ENCODE measurements around the gene PARD3B. TPM values are rescaled to one million over a fixed set of nuclear protein-coding genes. Genes with fewer than 3 reads are reported as not detected.

Gene PARD3B
- total RNA-seq, 4 donors from 2014 or later: 21.8 to 85.6 (median 36.1) TPM

DNA sequence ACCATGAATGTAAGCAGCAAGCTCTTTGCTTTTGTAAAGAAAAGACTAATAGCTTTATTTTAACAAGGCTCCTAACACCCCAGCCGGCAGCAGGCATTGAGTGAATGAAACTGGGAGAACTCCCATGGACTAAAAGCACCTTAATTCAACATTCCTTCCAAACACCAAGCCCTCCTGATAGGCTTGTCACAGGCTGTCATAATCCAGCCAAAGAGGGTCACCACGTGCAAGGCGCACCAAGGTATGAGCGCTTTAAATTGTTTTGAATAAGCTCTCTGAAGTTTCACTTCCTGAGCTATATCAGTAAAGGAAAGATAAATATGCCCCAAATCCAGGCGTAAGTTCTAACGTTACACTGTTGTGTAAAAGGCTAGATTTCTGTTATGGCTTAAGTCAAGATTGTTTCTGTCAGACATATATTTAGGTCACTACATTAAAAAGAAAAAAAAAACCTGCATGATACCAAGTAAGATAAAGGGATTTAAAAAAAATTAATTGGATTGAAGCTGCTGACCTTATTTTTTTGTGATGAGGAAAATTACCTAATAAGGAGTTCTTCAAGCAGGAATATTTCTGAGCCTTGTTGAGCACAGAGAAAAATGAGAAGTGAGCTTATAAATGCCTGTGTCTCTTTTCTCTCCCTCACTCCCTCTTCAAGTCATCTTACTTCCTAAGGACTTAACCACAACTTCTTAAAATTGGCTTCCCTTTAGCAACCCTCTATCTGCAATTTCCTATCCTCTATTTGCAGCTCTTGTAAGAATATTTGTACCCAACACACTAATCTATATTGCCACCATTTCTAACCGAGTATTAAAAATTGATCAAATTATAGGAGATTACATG is 1000.9 kb downstream of the PARD3B start:
- no peak overlapping the region for H3K4me3 ChIP-seq
- no peaks in the 10 kb centered on the region for H3K36me3 ChIP-seq
- no peaks in the 10 kb centered on the region for H3K9me3 ChIP-seq
- H3K27me3 ChIP-seq: no peaks in the 10 kb centered on the region
- intact Hi-C loops (cut with DNase I; ENCODE audit: low total_unique reads): no loop called here
- no peaks in the 10 kb centered on the region for H3K4me1 ChIP-seq
- no peak for DNase-seq
- TF ChIP-seq, protein P1, sequence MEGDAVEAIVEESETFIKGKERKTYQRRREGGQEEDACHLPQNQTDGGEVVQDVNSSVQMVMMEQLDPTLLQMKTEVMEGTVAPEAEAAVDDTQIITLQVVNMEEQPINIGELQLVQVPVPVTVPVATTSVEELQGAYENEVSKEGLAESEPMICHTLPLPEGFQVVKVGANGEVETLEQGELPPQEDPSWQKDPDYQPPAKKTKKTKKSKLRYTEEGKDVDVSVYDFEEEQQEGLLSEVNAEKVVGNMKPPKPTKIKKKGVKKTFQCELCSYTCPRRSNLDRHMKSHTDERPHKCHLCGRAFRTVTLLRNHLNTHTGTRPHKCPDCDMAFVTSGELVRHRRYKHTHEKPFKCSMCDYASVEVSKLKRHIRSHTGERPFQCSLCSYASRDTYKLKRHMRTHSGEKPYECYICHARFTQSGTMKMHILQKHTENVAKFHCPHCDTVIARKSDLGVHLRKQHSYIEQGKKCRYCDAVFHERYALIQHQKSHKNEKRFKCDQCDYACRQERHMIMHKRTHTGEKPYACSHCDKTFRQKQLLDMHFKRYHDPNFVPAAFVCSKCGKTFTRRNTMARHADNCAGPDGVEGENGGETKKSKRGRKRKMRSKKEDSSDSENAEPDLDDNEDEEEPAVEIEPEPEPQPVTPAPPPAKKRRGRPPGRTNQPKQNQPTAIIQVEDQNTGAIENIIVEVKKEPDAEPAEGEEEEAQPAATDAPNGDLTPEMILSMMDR (IDR thresholded peaks at IDR 0.05): no peak
- no peak for TF ChIP-seq POLR2A (IDR thresholded peaks at IDR 0.05)
- peak overlapping the region; percentile 62 to 67 for H3K27ac ChIP-seq

DNA sequence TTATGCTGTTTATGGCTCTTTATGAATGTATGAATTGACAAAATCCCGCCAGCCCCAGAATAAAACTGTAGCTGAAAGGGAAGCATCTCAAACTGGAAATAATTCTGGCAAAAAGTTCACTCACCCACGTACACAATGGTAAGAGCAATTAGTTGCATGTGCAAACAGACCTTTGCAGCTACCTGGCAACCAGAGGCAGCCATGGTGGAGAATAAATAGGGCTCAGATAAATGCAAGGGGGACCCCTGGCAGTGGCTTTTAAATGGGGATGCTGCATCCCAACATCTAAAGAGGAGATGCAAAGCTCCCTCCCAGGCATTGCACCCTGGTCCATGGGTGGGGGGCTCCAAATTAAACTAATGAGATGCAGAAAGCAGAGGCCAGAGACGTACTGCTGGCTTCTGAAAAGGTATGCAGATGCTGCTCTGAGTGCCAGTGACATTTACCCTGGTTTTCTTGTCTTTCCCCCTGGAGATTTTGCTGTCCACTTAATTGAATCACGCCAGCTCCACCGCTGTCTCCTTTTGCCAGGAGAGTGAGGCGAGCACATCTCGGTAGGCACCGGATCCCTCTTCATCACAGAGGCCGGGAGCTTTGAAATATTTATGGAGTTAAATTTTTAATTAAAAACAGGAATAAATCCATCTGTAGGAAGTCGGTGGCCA is 1010.4 kb downstream of the PARD3B start:
- Histone ChIP-seq H3K9me3 (no peaks in the 10 kb centered on the region), H3K27me3 (no peaks in the 10 kb centered on the region), H3K36me3 (no peaks in the 10 kb centered on the region), H3K27ac (no peak overlapping the region), H3K4me3 (no peak overlapping the region), H3K4me1 (no peaks in the 10 kb centered on the region)
- DNase-seq: no peak
- intact Hi-C loops (cut with DNase I; ENCODE audit: low total_unique reads): no loop called here
- no peak for TF ChIP-seq POLR2A (IDR thresholded peaks at IDR 0.05)
- TF ChIP-seq, protein P1 (IDR thresholded peaks at IDR 0.05): no peak

DNA sequence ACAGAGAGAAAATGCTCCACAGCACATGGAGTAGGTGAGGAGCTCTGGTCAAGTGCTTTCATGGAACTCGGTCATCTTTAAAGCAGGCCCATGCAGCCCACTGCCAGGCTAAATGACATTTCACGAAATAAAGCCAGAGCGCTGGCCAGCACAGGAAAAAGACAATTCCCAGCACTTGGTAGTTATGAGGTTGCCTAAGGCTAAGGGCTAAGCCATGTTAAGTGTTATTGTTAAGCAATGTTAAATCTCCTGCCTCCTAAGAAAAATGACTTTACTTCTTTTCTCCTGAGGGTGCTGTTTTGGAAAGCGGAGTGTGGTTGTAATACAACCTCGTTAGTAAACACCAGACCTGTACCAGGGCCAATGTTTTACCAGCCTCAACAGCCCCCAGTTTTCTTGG is 1011.1 kb downstream of the PARD3B start:
- Histone ChIP-seq H3K27me3 (no peaks in the 10 kb centered on the region), H3K9me3 (no peaks in the 10 kb centered on the region), H3K4me1 (no peaks in the 10 kb centered on the region), H3K36me3 (no peaks in the 10 kb centered on the region), H3K4me3 (no peak overlapping the region), H3K27ac (no peak overlapping the region)
- intact Hi-C loops (cut with DNase I; ENCODE audit: low total_unique reads): no loop called here
- no peak for DNase-seq
- no peak for TF ChIP-seq POLR2A (IDR thresholded peaks at IDR 0.05)
- TF ChIP-seq, protein P1 (IDR thresholded peaks at IDR 0.05): no peak

DNA sequence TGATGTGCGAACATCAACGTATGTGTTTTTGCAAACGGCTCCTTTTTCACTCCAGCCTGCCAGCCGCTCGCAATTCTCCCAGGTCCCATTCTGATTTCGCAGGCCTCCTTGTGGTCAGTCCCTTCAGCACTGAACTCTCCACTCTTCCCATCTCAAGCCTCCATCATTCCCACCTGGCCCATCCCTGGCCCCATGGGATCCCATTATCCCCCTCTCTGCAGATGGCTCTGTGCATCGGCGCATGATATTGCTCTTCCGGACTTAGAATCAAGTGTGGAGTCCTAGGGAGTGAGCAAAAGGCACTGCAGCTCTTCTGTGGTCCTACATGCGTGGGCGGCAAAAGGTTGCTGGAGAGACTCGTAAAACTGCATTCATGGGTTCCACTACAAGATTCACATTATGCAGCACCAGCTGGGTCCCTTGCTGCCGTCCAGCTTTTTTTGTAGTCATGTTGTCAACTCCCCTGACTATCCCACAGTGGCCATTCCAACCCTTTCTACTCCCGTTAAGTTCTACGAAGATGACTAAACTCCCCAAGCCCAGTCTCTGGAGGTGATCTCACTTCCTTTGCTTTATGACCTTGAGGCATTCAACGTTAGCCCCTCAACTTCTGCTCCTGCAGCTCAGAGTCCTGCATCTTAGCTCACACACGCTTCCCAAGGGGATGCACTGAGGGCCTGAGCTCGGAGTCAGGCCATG is 1011.7 kb downstream of the PARD3B start:
- no peaks in the 10 kb centered on the region for H3K27me3 ChIP-seq
- no peak overlapping the region for H3K4me3 ChIP-seq
- intact Hi-C loops (cut with DNase I; ENCODE audit: low total_unique reads): no loop called here
- TF ChIP-seq, protein P1 (IDR thresholded peaks at IDR 0.05): no peak
- TF ChIP-seq POLR2A (IDR thresholded peaks at IDR 0.05): no peak
- no peak overlapping the region for H3K27ac ChIP-seq
- H3K9me3 ChIP-seq: no peaks in the 10 kb centered on the region
- H3K36me3 ChIP-seq: no peaks in the 10 kb centered on the region
- no peaks in the 10 kb centered on the region for H3K4me1 ChIP-seq
- DNase-seq: no peak

DNA sequence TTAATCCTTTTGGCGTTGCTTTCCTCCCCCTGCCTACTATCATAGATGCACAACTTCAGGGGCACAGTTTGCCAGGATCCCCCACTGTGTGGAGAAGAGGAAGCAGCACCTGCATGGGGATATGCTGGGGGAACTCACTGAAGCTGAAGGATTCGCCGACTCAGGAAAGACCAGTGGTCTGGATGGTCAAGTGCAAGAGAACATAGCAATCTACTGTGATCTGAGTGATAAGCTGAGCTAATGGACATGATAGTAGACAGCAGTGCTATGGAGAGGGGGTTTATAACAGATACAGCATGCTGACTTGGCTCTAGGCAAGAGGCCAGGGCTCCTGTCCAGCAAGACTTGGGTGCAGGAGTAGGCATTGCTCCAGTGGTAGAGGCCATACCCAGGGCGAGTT is 1012.6 kb downstream of the PARD3B start:
- no peak overlapping the region for H3K27ac ChIP-seq
- H3K9me3 ChIP-seq: no peaks in the 10 kb centered on the region
- DNase-seq: no peak
- H3K4me3 ChIP-seq: no peak overlapping the region
- TF ChIP-seq POLR2A (IDR thresholded peaks at IDR 0.05): no peak
- TF ChIP-seq, protein P1 (IDR thresholded peaks at IDR 0.05): no peak
- H3K27me3 ChIP-seq: no peaks in the 10 kb centered on the region
- intact Hi-C loops (cut with DNase I; ENCODE audit: low total_unique reads): no loop called here
- H3K4me1 ChIP-seq: no peaks in the 10 kb centered on the region
- no peaks in the 10 kb centered on the region for H3K36me3 ChIP-seq
